Spleen (tissue), 7 donors: Measurements from ENCODE around the gene FRK.

ENCODE experiments used
- CTCF ChIP-seq, 11 experiments: fragments of 200-600 bp in 7 of 11; fragments of 450-650 bp in 4 of 11; sonication (generic) in 4 of 11; IDR thresholded peaks in 8 of 11; conservative IDR thresholded peaks in 3 of 11; 1 replicate in 7 of 11; 2 replicates in 4 of 11; pipeline versions ENCODE4 v1.4.0 to v1.8.0; 2016 to 2021; ENCODE audit warnings: antibody characterized with exemption in 11 of 11, inconsistent platforms in 4 of 11, mild to moderate bottlenecking in 1 of 11
- POLR2AphosphoS5 ChIP-seq, 3 donors: sonication (generic); formaldehyde crosslinking; IDR thresholded peaks; one replicate each; pipeline ENCODE4 v1.5.1; 2017; ENCODE audit warnings: antibody characterized with exemption in 3 of 3
- donor health status: DM: no; HTN: no; CAD: no; lungs with moderate emphysema.
- donor health status: DM: no; HTN: no; CAD: no.
- donor health status: DM: no; HTN: no; CAD: no.

GRCh38 chr6:116084284-116084683 is 23.6 kb upstream of the FRK start:
- no peak for TF ChIP-seq POLR2AphosphoS5 (IDR thresholded peaks at IDR 0.05)
- no peak for TF ChIP-seq CTCF (IDR thresholded peaks at IDR 0.05 in 8 of 11, conservative IDR thresholded peaks at IDR 0.05 in 3 of 11)
